GM18498 (cell line): Measurements from ENCODE around the gene CASP14.
"Not testable (repeated sequence)": the region's sequence is repeated elsewhere in the genome, so short reads cannot be mapped to it uniquely, and the experiment has no call there.

ENCODE experiments used
- ATAC-seq: cut with Tn5 transposase; IDR thresholded peaks from one replicate; pipeline ENCODE4 v1.9.1; 2021; ENCODE audit warnings: mild to moderate bottlenecking, moderate library complexity; ENCODE audit not compliant: unreplicated experiment

CASP14 gene

DNA sequence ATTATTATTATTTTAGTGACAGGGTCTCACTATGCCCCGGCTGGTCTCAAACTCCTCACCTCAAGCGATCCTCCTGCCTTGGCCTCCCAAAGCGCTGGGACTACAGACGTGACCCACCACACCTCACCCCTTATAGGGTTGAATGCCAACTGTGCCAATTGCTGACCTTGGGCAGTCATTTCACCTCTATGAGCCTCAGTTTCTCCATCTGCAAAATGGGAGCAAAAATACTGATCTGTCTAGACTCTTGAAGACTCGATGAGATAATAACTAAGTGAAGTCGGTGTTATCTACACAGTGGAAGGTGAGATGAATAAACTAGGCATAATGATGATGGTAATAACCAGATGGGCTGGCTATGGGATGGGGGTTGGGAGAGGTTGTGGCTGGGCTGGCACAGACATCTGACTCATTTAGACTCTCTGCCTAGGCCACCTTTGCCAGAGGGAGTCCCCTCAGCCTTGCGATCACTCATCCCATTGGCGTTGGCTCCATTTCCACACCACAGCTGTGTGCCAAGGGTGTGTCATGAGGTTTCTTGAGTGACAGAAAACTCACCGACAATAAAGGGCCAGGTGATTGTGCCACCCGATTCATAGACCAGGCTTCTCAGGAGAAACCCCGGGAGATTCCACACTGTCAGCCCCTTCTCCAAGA, at the start of gene CASP14:
CASP14 (plus strand) TSS at position 596 of the 657 bp plus-strand sequence. CDS start 2,772 bp downstream, outside the sequence.
- ATAC-seq = no peak

DNA sequence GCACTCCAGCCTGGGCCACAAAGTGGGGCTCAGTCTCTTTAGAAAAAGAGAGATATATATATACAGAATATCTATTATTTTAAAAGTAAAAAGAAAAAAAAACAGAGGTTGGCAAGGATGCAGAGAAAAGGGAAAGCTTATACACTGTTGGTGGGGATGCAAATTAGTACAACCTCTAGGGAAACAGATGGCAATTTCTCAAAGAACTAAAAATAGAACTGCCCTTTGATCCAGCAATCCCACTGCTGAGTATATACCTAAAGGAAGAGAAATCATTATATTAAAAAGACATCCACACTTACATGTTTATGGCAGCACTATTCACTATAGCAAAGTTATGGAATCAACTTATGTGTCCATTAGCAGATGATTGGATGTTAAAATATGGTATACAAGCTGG, 41.0 kb upstream of the CASP14 start:
- ATAC-seq = no peak

- no peak for ATAC-seq
These were observed 38.6 kb upstream of the CASP14 start for GRCh38 chr19:15010501-15011300.

DNA sequence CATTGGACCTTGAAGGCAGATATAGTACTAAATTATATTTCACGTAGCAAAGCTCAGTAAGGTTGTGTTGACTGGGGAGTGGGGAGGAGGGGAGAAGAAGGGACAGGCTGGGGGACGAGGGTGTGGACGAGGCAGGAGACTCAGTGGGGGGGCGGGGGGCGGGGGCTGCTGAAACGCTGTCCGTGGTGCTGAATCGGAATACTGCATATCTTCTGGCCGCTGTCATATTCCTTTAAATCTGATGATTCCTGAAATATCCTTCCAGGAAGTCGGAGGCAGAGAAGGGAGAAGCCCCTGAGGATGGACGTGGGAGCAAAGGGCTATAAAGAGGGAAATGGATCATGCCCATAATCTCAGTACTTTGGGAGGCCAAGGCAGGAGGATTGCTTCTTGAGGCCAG, 34.7 kb upstream of the CASP14 start:
- no peak for ATAC-seq

DNA sequence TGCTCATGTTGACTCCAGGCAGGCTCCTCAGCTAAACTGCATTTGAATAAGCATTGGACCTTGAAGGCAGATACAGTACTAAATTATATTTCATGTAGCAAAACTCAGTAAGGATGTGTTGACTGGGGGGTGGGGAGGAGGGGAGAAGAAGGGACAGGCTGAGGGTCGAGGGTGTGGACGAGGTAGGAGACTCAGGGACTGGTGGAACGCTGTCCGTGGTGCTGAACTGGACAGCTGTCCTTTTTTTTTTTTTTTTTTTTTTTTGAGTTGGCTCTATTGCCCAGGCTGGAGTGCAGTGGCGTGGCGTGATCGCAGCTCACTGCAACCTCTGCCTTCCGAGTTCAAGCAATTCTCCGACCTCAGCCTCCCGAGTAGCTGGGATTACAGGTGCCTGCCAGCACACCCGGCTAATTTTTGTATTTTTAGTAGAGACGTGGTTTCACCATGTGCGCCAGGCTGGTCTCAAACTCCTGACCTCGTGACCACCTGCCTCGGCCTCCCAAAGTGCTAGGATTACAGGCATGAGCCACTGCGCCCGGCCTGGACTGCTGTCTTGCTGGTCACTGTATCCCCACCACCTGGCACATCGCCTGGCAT, 33.2 kb upstream of the CASP14 start:
- ATAC-seq = no peak

DNA sequence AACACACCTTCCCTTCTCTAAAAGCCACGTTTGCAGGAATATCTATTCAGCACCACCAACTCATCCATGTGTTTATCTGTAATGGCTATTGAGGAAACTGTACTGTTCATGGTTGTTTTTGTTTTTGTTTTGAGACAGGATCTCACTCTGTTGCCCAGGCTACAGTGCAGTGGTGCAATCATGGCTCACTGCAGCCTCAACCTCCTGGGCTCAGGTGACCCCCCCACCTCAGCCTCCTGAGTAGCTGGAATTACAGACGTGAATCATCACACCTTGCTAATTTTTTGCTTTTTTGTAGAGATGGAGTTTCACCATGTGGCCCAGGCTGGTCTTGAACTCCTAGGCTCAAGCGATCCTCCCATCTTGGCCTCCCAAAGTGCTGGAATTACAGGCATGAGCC, 30.4 kb upstream of the CASP14 start:
- not testable (repeated sequence) for ATAC-seq

DNA sequence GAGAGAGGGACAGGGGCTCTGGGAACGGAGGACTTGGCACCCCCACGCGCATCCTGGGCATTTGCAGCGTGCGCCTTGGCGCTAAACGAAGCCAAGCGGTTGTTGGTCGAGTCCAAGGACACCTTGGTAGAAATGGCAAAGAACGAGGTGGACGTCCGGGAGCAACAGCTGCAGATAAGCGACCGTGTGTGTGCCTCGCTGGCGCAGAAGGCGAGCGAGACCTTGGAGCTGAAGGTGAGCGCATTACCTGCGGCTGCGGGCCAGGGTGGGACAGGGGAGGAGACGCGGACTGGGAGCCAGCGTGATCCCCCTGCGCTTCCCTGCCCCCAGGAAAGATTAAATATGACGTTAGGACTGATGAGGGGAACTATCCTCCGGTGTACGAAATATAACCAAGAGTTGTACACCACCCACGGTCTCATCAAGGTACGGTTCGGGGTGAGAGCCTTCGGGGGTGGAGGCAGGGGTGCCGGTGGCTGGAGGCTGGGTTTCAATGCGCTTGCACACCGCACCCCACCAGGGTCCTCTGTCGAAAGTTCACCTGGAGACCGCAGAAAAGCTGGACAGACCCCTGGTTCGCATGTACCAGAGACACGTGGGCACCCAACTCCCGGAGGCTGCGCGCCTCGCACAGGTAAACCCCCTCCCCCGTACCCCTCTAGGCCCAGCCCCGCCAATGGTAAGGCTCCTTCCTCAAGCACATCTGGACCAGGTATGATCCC, 27.8 kb upstream of the CASP14 start:
- ATAC-seq = no peak

- no peak for ATAC-seq
These were observed 26.5 kb upstream of the CASP14 start for GRCh38 chr19:15022752-15023151.

DNA sequence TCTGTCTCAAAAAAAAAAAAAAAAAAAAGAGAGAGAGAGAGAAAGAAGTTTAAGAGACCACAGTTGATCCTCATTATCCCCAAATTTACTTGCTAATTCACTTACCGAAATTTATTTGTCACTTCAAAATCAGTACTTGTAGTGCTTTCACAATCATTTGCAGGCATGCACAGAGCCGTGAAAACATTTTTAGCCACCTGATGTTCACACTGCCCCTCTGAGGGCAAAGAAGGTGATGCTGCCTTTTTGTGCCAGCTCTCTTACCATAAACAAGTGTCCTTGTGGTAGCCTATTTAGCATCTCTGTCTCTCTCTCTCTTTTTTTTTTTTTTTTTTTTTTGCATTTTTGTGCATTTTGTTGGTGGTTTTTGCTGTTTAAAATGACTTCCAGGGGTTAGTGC, 24.1 kb upstream of the CASP14 start:
- ATAC-seq = no peak

- ATAC-seq = no peak
These were observed 20.8 kb upstream of the CASP14 start for GRCh38 chr19:15028490-15028889.

- no peak for ATAC-seq
These were observed 17.6 kb upstream of the CASP14 start for GRCh38 chr19:15031675-15032074.

DNA sequence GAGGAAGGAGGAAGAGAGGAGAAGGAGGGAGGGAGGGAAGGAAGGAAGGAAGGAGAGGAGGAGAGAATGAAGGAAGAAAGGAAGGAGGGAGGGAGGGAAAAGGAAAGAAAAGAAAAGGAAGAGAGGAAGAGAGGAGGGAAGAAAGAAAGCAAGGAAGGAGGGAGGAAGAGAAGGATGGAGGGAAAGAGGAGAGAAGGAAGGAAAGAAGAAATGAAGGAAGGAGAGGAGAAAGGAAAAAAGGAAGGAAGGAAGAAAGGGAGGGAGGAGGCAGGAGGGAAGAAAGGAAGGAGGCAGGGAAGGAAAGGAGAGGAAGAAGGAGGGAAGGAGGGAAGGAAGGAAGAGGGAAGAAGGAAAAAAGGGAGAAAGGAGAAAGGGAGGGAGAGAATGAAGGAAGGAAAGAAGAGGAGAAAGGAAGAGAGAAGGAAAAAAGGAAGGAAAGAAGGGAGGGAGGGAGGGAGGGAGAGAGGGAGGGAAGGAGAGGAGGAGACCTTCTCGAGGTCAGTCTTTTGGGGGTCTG, 13.4 kb upstream of the CASP14 start:
- ATAC-seq = no peak

GRCh38 chr19:15037586-15037985, 11.7 kb upstream of the CASP14 start:
- ATAC-seq = no peak

GRCh38 chr19:15038294-15038693, 11.0 kb upstream of the CASP14 start:
- ATAC-seq = no peak

DNA sequence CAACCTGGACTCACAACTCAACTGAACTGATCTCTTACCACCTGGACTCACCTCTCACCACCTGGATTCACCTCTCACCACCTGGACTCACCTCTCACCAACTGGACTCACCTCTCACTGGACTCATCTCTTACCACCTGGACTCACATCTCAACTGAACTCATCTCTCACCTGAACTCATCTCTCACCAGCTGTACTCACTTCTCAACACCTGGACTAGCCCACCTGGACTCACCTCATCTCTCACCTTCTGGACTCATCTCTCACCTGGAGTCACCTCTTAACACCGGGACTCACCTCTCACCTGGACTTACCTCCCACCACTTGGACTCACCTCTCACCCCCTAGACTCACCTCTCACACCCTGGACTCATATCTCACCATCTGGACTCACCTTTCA, 7.3 kb upstream of the CASP14 start:
- no peak for ATAC-seq

- ATAC-seq = no peak
These were observed 6.5 kb upstream of the CASP14 start for GRCh38 chr19:15042826-15043225.

GRCh38 chr19:15045506-15045905, 3.8 kb upstream of the CASP14 start:
- ATAC-seq = no peak

DNA sequence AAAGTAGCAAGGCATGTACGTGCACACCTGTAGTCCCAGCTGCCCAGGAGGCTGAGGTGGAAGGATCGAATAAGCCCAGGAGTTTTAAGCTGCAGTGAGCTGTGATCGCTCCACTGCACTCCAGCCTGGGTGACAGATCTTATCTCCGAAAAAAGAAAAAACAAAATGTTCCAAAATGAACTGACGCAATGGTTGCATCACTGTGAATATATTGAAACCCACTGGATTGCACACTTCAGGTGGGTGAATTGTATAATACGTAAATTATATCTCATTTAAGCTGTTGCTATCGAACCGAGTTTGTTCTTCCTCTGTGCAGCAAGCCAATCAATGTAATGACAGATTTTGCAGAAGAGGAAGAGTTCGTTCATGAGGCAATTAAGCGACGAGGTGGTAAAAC, 1.6 kb upstream of the CASP14 start:
- no peak for ATAC-seq

DNA sequence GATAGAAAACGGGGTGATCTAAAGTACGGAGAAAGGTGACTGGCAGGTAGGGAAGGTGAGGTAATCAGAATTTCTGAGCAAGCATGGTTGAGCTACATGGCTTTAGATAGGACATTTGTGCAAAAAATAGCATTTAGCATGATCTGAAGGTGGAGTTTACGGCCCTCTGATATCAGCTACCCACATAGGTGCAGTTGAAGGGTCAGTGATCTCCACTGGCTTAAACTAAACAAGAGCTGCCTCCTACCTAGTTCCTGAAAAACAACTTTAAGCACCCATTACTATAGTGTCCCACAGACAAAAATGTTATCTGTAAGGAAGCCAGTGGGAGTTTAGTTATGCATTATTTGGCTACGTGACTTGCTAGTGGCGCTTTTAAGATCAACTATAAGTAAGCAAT, 1.2 kb upstream of the CASP14 start:
- ATAC-seq = no peak

- ATAC-seq = no peak
These were observed 1.4 kb downstream of the CASP14 start for GRCh38 chr19:15050639-15051038.

DNA sequence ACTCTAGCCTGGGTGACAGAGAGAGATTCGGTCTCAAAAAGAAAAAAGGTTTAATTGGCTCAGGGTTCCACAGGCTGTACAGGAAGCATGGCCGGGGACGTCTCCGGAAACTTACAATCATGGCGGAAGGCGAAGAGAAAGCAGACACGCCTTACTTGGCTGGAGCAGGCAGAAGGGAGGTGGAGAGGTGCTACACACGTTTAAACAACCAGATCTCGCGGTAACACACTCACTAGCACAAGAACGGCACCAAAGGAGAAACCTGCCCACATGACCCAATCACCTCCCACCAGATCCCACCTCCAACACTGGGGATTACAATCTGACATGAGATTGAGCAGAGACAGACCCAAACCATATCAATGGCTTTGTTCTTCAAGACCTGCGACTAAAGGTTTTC, 12.8 kb downstream of the CASP14 start:
- ATAC-seq = no peak
